Fibroblast of skin of scalp (primary cell): Measurements from ENCODE around the gene ESRP2.

ENCODE experiments used
- DNase-seq: peaks from one replicate; pipeline ENCODE4 v3.0.0-alpha.2; 2013

The ESRP2 gene

DNA sequence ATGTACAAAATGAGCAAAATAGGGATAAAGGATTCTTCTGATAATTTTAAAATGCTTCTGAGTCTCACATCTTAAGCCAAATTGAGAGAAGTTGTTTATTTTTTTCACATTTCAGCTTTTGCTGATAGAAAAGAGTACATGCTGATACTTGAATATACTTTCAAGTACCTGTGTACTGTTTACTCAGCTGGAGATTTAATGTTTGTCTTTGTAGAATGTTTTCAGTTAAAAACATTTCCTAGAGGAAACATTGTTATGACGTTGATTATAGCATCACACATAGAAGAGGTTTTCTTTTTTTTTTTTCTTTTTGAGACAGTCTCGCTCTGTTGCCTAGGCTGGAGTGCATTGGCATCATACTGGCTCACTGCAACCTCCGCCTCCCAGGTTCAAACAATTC, 19.7 kb downstream of the ESRP2 start:
- DNase-seq, result no peak

DNA sequence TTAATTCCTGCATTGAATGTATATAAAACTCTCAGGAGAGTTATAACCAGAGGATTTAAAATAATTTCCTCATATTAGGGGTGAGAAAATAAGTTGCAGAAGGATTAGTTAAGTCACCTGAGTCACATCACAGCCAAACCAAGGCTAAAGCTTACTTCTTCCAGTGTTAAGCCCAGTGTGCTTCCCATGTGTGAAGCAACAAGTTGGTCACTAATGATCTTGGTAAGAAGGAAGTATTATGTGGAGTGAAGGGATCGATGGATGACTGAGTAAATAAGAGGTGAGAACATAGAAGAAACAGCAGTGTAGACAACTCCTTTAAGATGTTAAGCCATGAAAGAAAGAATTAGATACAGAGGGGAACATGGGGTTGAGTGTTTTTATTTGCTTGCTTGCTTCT, 20.6 kb downstream of the ESRP2 start:
- no peak for DNase-seq

DNA sequence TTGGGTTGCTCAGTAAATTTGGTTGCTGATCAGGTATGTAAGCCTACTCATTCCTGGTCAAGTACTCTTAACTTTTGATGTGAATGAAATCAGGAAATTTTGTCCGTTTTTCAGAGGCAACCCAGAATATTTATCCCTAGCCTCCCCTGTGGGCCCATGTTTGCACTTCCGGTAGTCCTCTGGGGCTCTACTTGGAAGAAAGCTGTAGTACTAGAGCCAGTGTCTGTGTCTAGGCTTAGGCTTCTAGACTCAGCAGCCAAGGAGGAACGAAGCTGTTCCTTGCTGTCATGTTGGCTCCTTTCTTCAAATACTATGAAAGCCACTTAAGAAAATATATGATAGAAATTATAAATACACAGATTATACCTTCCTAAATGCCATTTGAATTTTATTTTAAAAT, 21.2 kb downstream of the ESRP2 start:
- no peak for DNase-seq

DNA sequence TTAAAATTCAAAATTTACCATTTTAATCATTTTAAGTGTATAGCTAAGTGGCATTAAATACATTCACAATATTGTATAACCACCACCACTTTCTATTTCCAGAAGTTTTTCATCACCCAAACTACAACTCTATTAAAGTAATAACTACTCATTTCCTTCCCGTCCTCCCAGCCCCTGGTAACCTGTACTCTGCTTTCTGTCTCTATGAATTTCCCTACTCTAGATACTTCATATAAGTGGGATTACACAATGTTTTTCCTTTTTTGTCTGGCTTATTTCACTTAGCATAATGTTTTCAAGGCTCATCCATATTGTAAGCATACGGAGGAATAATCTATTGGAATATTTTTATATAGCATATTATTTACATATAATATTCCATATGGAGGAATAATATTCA, 29.7 kb downstream of the ESRP2 start:
- DNase-seq, result no peak

DNA sequence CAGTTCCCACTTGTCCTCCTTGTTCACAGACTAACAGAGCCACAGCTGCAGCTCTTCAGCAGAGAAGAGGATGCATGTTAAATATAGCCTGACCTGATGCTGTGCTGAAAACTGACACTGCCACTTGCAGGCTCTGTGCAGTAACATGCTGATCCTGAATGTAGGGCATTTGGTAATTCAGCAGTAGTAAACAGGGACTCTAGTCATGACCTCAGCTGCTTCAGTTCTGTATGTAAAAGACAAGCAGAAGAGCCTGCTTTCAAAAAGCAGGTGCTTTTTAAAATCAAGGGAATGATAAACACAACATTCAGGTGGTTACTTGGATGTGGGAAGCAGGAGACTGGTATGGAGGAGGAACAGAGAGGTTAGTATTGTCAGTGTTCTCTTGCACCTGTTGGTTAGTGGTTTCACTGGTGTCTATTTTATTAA, 33.8 kb downstream of the ESRP2 start:
- no peak for DNase-seq

DNA sequence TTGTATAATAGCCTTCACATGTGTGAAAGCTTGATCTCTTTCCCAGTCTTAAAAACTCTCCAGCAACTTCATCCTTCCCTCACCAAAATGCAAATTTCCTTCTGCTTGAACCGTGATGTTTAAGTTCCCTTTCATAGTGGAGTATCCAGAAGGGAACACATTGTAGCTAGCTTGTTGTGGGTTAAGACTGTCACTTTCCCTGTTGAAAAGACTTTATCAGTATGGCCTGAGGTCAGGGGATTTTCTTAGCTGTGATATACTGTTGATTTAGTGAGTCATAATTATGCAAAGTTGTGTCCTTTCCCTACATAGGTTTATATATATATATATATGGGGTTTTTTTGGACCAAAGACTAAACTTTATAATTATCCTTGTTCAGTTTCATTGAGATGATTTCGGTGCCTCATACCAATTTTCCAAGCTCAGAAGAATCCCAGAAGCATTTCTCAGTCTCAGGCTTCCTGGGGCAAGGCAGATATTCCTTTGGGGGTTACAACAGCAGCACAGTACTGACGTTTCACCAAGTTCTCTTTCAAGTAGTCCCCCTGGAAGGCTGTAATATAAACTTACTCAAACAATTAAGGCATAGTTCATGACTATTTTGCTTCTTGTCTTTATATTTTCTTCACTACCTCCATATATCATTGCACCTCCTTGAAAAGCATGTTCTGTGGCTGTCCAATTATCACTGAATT, 35.7 kb downstream of the ESRP2 start:
- peak; percentile 63 for DNase-seq

DNA sequence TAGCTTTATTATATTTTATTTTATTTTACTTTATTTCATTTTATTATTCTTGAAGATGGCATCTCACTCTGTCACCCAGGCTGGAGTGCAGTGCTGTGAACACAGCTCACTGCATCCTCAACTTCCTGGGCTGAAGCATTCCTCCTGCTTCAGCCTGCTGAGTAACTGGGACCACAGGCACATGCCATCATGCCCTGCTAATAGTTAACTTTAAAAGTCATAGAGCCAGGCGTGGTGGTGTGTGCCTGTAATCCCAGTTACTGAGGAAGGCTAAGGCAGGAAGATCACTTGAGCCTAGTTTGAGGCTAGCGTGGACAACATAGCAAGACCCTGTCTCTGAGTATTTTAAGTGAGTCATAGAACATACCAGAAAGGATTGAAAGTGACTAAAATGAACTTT, 38.7 kb downstream of the ESRP2 start:
- peak; percentile 49 for DNase-seq

DNA sequence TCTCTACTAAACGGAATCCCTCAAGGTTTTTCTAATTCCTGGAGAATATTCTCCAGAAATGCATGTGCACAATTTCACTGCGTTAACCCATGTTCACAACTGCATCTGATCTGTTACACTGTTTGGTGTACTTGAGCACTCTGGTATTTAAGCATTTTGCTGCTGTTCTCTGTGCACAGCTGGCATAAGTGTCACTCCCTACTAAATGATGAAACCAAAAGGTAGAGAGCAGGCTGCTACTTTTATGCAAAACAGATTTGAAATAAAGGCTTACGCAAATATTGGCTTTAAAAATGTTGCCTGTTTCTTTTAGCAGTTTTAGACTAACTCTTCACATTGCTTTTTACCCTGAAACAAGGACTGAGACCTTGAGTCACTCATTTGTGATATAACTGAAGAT, 41.7 kb downstream of the ESRP2 start:
- DNase-seq, result no peak

DNA sequence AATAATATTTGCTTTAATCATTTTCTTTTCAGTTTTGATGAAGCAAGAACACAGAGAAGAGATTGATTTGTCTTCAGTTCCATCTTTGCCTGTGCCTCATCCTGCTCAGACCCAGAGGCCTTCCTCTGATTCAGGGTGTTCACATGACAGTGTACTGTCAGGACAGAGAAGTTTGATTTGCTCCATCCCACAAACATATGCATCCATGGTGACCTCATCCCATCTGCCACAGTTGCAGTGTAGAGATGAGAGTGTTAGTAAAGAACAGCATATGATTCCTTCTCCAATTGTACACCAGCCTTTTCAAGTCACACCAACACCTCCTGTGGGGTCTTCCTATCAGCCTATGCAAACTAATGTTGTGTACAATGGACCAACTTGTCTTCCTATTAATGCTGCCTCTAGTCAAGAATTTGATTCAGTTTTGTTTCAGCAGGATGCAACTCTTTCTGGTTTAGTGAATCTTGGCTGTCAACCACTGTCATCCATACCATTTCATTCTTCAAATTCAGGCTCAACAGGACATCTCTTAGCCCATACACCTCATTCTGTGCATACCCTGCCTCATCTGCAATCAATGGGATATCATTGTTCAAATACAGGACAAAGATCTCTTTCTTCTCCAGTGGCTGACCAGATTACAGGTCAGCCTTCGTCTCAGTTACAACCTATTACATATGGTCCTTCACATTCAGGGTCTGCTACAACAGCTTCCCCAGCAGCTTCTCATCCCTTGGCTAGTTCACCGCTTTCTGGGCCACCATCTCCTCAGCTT, 45.0 kb downstream of the ESRP2 start:
- no peak for DNase-seq

DNA sequence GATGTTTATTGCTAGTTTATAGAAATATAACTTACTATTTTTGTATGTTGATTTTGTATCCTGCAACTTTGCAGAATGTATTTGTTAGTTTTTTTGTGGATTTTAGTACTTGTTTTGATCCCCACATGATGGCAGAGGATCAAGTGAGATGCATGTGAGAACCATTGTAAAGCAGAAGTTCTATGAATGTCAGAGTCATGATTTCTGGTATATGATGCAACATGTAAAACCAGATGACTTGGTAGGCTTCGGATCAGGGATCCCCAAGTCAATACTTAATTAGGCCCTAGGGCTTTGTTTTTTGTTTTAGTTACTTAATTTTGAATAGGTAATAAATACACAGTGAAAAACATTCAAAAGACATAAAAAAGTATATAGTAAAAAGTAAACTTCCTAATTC, 45.8 kb downstream of the ESRP2 start:
- DNase-seq, result no peak

DNA sequence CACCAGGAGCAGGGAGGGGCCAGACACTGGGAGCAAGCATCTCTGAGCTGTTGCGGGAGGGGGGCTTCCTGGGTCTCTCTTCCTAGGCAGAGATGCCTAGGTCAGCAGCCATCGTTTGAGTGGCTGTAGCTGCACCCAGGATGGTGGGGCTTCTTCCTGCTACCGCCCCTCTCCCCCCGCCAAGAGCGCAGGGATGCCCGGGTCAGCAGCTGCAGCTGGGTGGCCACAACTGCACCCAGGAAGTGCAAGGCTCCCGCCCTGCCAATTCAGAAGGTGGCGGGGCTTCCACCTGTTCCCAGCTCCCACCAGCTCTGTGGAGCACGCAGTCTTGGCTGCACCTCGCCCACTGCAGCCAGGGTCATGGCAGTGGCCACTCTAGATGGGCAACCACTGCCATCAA, 47.8 kb downstream of the ESRP2 start:
- DNase-seq, result no peak

DNA sequence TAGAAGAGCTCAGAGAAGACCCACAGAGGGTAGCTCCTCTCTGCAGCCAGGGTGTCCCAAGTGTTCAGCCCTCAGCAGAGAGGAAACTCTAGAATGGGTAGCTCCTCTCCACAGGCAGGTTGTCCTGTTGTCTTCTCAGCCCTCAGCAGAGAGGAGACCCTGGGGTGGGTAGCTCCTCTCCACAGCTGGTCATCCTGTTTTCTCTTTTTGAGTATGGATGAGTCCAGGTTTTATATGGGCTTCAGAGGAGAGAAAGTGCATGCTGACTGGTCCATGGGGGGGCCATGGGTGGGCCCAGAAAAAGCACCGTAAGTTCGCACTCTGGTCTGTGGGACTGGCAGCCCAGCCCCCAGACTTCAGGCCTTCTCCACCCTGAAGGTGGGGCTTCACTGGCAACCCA, 48.4 kb downstream of the ESRP2 start:
- DNase-seq, result no peak

DNA sequence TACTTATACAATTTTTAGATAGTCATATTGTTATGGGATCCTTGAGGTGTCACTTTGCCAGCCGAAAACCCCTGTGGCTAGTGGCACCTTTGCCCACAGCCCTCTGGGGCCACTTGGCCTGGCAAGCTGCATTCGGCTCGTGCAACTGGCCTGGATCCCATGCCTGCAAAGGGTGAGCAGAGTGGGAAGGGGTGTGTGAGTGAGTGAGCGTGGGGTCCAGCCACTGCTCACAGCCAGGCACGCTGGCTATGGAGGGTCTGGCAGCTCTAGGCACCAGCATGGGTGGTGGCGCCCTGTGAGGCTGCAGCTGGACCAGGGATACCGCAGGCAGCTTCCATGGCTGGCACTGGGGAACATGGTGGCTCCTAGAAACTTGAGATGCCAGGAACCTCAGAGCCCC, 49.0 kb downstream of the ESRP2 start:
- no peak for DNase-seq

DNA sequence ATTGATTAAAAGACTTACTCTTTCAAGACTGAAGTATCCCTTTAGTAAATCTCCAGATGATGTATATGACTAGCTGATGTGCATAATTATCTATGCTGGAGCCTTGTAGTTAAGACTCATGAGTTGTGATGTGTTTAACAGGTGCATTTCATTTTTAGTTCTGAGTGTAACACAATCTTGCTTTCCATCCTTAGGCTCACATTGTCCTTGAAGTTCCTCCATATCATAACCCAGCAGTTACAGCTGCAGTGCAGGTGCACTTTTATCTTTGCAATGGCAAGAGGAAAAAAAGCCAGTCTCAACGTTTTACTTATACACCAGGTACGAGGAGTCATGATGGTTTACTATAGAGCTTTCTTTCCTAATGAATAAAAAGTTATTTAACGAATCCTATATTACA, 52.9 kb downstream of the ESRP2 start:
- DNase-seq, result no peak

DNA sequence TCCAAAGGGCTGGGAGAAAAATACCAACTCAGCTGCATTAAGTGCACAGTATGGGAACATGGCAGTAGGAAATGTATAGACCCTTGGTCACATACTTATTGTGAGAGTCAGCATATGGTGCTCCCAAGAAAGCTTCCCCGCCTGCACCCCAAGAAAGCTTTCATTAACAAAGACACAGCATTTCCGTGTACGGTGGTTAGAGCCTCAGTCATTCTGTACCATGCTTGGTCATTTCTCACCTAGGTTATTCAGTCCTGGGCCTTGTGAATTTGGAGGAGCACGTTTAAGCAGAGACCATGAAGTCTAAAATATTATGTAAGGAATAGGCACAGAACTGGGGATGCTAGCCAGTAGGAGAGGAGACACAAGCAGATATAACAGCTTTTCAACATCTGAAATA, 56.1 kb downstream of the ESRP2 start:
- no peak for DNase-seq

DNA sequence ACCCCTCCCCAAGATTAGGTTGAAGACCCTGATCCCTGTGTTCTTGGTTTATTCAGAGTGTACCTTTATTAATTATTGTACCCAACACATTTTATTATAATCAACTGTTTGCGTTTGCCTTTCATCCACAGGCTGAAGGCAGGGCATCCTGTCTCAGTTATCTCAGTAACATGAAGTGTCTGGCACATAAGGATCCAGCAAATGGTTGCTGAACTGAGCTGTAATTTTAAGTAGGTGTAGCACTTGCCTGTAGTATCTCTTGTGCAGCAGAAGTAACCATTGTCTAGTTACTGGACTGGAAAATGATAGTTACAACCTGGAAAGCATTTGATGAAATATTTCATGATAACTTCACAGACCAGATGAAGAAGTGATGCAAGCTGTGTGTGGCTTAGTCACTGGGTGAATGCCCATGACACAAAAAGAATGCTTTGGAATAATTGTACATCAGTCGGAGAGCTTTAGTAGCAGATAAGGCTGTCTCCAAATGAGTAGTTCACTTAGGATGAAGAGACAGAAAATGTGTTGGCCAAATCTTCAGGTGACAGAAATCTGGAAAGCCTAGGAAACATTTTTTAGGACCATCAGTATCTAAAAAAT, 56.6 kb downstream of the ESRP2 start:
- DNase-seq, result no peak
